Astrocyte (in vitro differentiated cells and primary cell): ENCODE data around the gene ZNF416. TPM values are rescaled to one million over a fixed set of nuclear protein-coding genes. Genes with fewer than 3 reads are reported as not detected.
A peak's percentile ranks its signal among the peaks of the same experiment; 100 is the strongest.

Experiments used
- DNase-seq: peaks from one replicate; pipeline ENCODE4 v3.0.0-alpha.2; 2010; ENCODE audit warnings: low read depth
- FAIRE-seq: peaks from 2 replicates; lab custom pipeline; 2011; peaks lifted over from hg19 to GRCh38; lab: Jason Lieb, UNC
- H2AFZ ChIP-seq: 2 replicates; pipeline ENCODE4 v1.6.0; 2012; ENCODE audit warnings: low read depth, low read length, inconsistent platforms
- H3K27ac ChIP-seq: 2 replicates; pipeline ENCODE4 v1.5.1; 2011; ENCODE audit warnings: low read depth, low read length, inconsistent platforms
- H3K27me3 ChIP-seq: 2 replicates; pipeline ENCODE4 v1.6.0; 2011; ENCODE audit warnings: low read length, inconsistent platforms; ENCODE audit not compliant: insufficient read depth
- H3K36me3 ChIP-seq: 2 replicates; pipeline ENCODE4 v1.5.1; 2011; ENCODE audit warnings: low read length, inconsistent platforms; ENCODE audit not compliant: insufficient read depth
- H3K4me1 ChIP-seq: 2 replicates; pipeline ENCODE4 v1.5.1; 2011; ENCODE audit warnings: low read length, inconsistent platforms; ENCODE audit not compliant: insufficient read depth
- H3K4me2 ChIP-seq: 2 replicates; pipeline ENCODE4 v1.6.0; 2012; ENCODE audit warnings: low read length, inconsistent platforms
- H3K4me3 ChIP-seq: 2 replicates; pipeline ENCODE4 v1.5.1; 2011; ENCODE audit warnings: low read depth, mild to moderate bottlenecking, low read length, inconsistent platforms; ENCODE audit not compliant: insufficient read depth
- H3K79me2 ChIP-seq: 2 replicates; pipeline ENCODE4 v1.6.0; 2012; ENCODE audit warnings: mild to moderate bottlenecking, low read length, inconsistent platforms; ENCODE audit not compliant: insufficient read depth
- H3K9ac ChIP-seq: 2 replicates; pipeline ENCODE4 v1.6.0; 2012; ENCODE audit warnings: mild to moderate bottlenecking, low read length, inconsistent platforms
- H3K9me3 ChIP-seq: 2 replicates; pipeline ENCODE4 v1.5.1; 2012; ENCODE audit warnings: low read depth, mild to moderate bottlenecking, low read length, inconsistent platforms; ENCODE audit not compliant: insufficient read depth
- H4K20me1 ChIP-seq: 2 replicates; pipeline ENCODE4 v1.6.0; 2012; ENCODE audit warnings: low read length, inconsistent platforms; ENCODE audit not compliant: insufficient read depth
- H3K27ac Mint-ChIP-seq: one replicate; pipeline ENCODE4 v1.8.0; 2021; ENCODE audit warnings: mild to moderate bottlenecking, mixed read lengths; ENCODE audit not compliant: unreplicated experiment
- H3K27me3 Mint-ChIP-seq: one replicate; pipeline ENCODE4 v1.8.0; 2021; ENCODE audit warnings: low read depth, mixed read lengths; ENCODE audit not compliant: unreplicated experiment
- H3K36me3 Mint-ChIP-seq: one replicate; pipeline ENCODE4 v1.8.0; 2021; ENCODE audit warnings: low read depth, mixed read lengths; ENCODE audit not compliant: unreplicated experiment
- H3K4me1 Mint-ChIP-seq: one replicate; pipeline ENCODE4 v1.8.0; 2021; ENCODE audit warnings: low read depth, mixed read lengths; ENCODE audit not compliant: unreplicated experiment
- H3K4me3 Mint-ChIP-seq: one replicate; pipeline ENCODE4 v1.8.0; 2021; ENCODE audit warnings: mild to moderate bottlenecking, moderate library complexity, mixed read lengths; ENCODE audit not compliant: unreplicated experiment
- H3K9me3 Mint-ChIP-seq: one replicate; pipeline ENCODE4 v1.8.0; 2021; ENCODE audit warnings: mild to moderate bottlenecking, mixed read lengths; ENCODE audit not compliant: unreplicated experiment
- CTCF ChIP-seq: IDR thresholded peaks from 2 replicates; pipeline ENCODE4 v1.5.1; 2011; ENCODE audit warnings: low read depth, mild to moderate bottlenecking, inconsistent platforms, low read length, moderate library complexity; ENCODE audit not compliant: insufficient read depth
- EZH2 ChIP-seq: IDR thresholded peaks from 2 replicates; pipeline ENCODE4 v1.6.1; 2012; ENCODE audit warnings: mild to moderate bottlenecking, low read length, inconsistent platforms; ENCODE audit not compliant: insufficient read depth
- total RNA-seq: library from RNA; stranded (reverse); gene quantifications from 2 replicates; pipeline ENCODE4 v1.2.1, GENCODE V29; 2021

The ZNF416 gene
- total RNA-seq, 1 donor from 2014 or later = 9.3 TPM

GRCh38 chr19:57566396-57567265 is 12.1 kb downstream of the ZNF416 start:
- no peak overlapping the region for H3K4me3 ChIP-seq
- TF ChIP-seq CTCF = no peak
- no peak for TF ChIP-seq EZH2
- H3K27ac ChIP-seq = no peak overlapping the region
- H3K9me3 Mint-ChIP-seq = peaks cover 81% of the 10 kb centered on the region
- H3K4me1 ChIP-seq = no peaks in the 10 kb centered on the region
- H3K4me3 Mint-ChIP-seq = no peak overlapping the region
- H3K27ac Mint-ChIP-seq = no peak overlapping the region
- no peak overlapping the region for H3K9ac ChIP-seq
- no peaks in the 10 kb centered on the region for H3K27me3 Mint-ChIP-seq
- no peak for FAIRE-seq
- H3K79me2 ChIP-seq = no peaks in the 10 kb centered on the region
- H2AFZ ChIP-seq = no peak overlapping the region
- peaks cover 26% of the 10 kb centered on the region for H3K36me3 Mint-ChIP-seq
- no peaks in the 10 kb centered on the region for H3K36me3 ChIP-seq
- H3K27me3 ChIP-seq = no peaks in the 10 kb centered on the region
- no peak overlapping the region for H3K4me2 ChIP-seq
- H4K20me1 ChIP-seq = no peaks in the 10 kb centered on the region
- no peaks in the 10 kb centered on the region for H3K4me1 Mint-ChIP-seq
- peak; percentile 48 for DNase-seq
- H3K9me3 ChIP-seq = peaks cover 61% of the 10 kb centered on the region

- no peak for TF ChIP-seq CTCF
- TF ChIP-seq EZH2 = no peak
- no peak overlapping the region for H3K27ac Mint-ChIP-seq
Observed at GRCh38 chr19:57563547-57563946, 15.2 kb downstream of the ZNF416 start.

GRCh38 chr19:57560049-57560491 is 18.6 kb downstream of the ZNF416 start:
- peak overlapping the region; percentile 62 for H3K27ac Mint-ChIP-seq
- H3K9ac ChIP-seq = peak overlapping the region; percentile 82

More at GRCh38 chr19:57563547-57563946, 15.2 kb downstream of the ZNF416 start:
- no peak overlapping the region for H3K27ac ChIP-seq
- H3K4me3 ChIP-seq = no peak overlapping the region
- Mint-ChIP-seq H3K4me3 (no peak overlapping the region), H3K27me3 (no peaks in the 10 kb centered on the region), H3K36me3 (peaks cover 12% of the 10 kb centered on the region), H3K4me1 (peaks cover 1% of the 10 kb centered on the region), H3K9me3 (peaks cover 74% of the 10 kb centered on the region)
- no peak overlapping the region for H2AFZ ChIP-seq
- FAIRE-seq (no peak), DNase-seq (no peak)
- H3K9me3 ChIP-seq = peaks cover 43% of the 10 kb centered on the region
- H3K27me3 ChIP-seq = no peaks in the 10 kb centered on the region
- H3K4me2 ChIP-seq = no peak overlapping the region
- no peaks in the 10 kb centered on the region for H3K36me3 ChIP-seq
- H4K20me1 ChIP-seq = peaks cover 1% of the 10 kb centered on the region
- H3K9ac ChIP-seq = no peak overlapping the region
- H3K79me2 ChIP-seq = peaks cover 11% of the 10 kb centered on the region
- peaks cover 7% of the 10 kb centered on the region for H3K4me1 ChIP-seq

More at GRCh38 chr19:57560049-57560491, 18.6 kb downstream of the ZNF416 start:
- peak overlapping the region; percentile 79 for H2AFZ ChIP-seq
- Mint-ChIP-seq H3K4me1 (peaks cover 9% of the 10 kb centered on the region), H3K27me3 (no peaks in the 10 kb centered on the region), H3K9me3 (peaks cover 43% of the 10 kb centered on the region), H3K36me3 (peaks cover 26% of the 10 kb centered on the region), H3K4me3 (peak overlapping the region; percentile 99)
- H3K4me1 ChIP-seq = peaks cover 7% of the 10 kb centered on the region
- H3K27ac ChIP-seq = peak overlapping the region; percentile 62
- H3K79me2 ChIP-seq = peaks cover 22% of the 10 kb centered on the region
- H3K27me3 ChIP-seq = no peaks in the 10 kb centered on the region
- peak overlapping the region; percentile 80 for H3K4me3 ChIP-seq
- peaks cover 29% of the 10 kb centered on the region for H3K9me3 ChIP-seq
- peaks cover 9% of the 10 kb centered on the region for H4K20me1 ChIP-seq
- FAIRE-seq = no peak
- H3K36me3 ChIP-seq = peaks cover 7% of the 10 kb centered on the region
- DNase-seq = peak; percentile 60
- TF ChIP-seq CTCF = no peak
- TF ChIP-seq EZH2 = no peak
- H3K4me2 ChIP-seq = peak overlapping the region; percentile 89
